Muscle of leg (tissue), 11 donors: Measurements from ENCODE around the gene PRRT2. TPM values are rescaled to one million over a fixed set of nuclear protein-coding genes. Genes with fewer than 3 reads are reported as not detected.
"Not testable (repeated sequence)": the region's sequence is repeated elsewhere in the genome, so short reads cannot be mapped to it uniquely, and the experiment has no call there.

ENCODE experiments used
- DNase-seq: peaks from one replicate; pipeline ENCODE4 v3.0.0; 2013
- H3K27ac ChIP-seq: one replicate; pipeline ENCODE4 v1.5.1; 2013; ENCODE audit warnings: mild to moderate bottlenecking, low read length, control low read depth
- H3K27me3 ChIP-seq: one replicate; pipeline ENCODE4 v1.6.1; 2013; ENCODE audit warnings: low read length; ENCODE audit not compliant: control insufficient read depth, insufficient read depth
- H3K36me3 ChIP-seq: one replicate; pipeline ENCODE4 v1.6.1; 2013; ENCODE audit warnings: low read length; ENCODE audit not compliant: control insufficient read depth, insufficient read depth
- H3K4me1 ChIP-seq: one replicate; pipeline ENCODE4 v1.6.1; 2013; ENCODE audit warnings: low read length; ENCODE audit not compliant: control insufficient read depth, insufficient read depth
- H3K4me3 ChIP-seq: one replicate; pipeline ENCODE4 v1.5.1; 2013; ENCODE audit warnings: low read length, control low read depth
- H3K9me3 ChIP-seq: replicated peaks from 2 replicates; pipeline ENCODE4 v1.6.1; 2013; ENCODE audit warnings: low read depth, low read length; ENCODE audit not compliant: control insufficient read depth
- WGBS: methylation state at CpG from one replicate; pipeline ENCODE4 v1.1.5; 2013; ENCODE audit warnings: missing lambda C conversion rate; ENCODE audit not compliant: insufficient coverage; 5-methylcytosine and 5-hydroxymethylcytosine counted together
- polyA plus RNA-seq, 8 donors: library from polyadenylated mRNA; unstranded; fragments of 120-200 nt; gene quantifications; one replicate each; pipeline versions ENCODE4 v1.2.1 to v1.2.3, GENCODE V29; 2013; ENCODE audit warnings: inconsistent platforms in 1 of 8, low replicate concordance in 1 of 8; ENCODE audit not compliant: insufficient read length in 8 of 8, insufficient read depth in 1 of 8
- total RNA-seq: library from RNA; stranded (reverse); fragments of 120-200 nt; gene quantifications from one replicate; pipeline ENCODE4 v1.2.4, GENCODE V29; 2013

Gene PRRT2
- total and polyA plus RNA-seq, 9 donors: 8.3 to 28.5 (median 17.7) TPM

- no CpG with 5 or more reads among the region's 4 CpGs for WGBS
- H3K4me1 ChIP-seq, H3K4me3 ChIP-seq, H3K9me3 ChIP-seq, H3K27ac ChIP-seq, DNase-seq, H3K27me3 ChIP-seq: not testable (repeated sequence)
- H3K36me3 ChIP-seq: peaks cover 21% of the 10 kb centered on the region
Observed at GRCh38 chr16:29833219-29833618, 21.2 kb downstream of the PRRT2 start.

GRCh38 chr16:29834079-29834478 lies 22.1 kb downstream of the PRRT2 start:
- Histone ChIP-seq H3K4me3 (no peak overlapping the region), H3K36me3 (peaks cover 21% of the 10 kb centered on the region), H3K4me1 (no peaks in the 10 kb centered on the region), H3K27ac (no peak overlapping the region), H3K9me3 (no peaks in the 10 kb centered on the region), H3K27me3 (no peaks in the 10 kb centered on the region)
- 75% methylated on average over 5 of the region's 5 CpGs for WGBS
- no peak for DNase-seq

- Histone ChIP-seq H3K4me1 (no peaks in the 10 kb centered on the region), H3K4me3 (no peak overlapping the region), H3K27ac (no peak overlapping the region), H3K9me3 (no peaks in the 10 kb centered on the region), H3K36me3 (peaks cover 21% of the 10 kb centered on the region), H3K27me3 (no peaks in the 10 kb centered on the region)
- no peak for DNase-seq
- 68% methylated on average over 3 of the region's 7 CpGs for WGBS
Observed at GRCh38 chr16:29835926-29836325, 23.9 kb downstream of the PRRT2 start.

GRCh38 chr16:29836623-29837022 lies 24.6 kb downstream of the PRRT2 start:
- Histone ChIP-seq H3K9me3 (no peaks in the 10 kb centered on the region), H3K4me3 (no peak overlapping the region), H3K36me3 (peaks cover 21% of the 10 kb centered on the region), H3K27me3 (no peaks in the 10 kb centered on the region), H3K27ac (no peak overlapping the region), H3K4me1 (no peaks in the 10 kb centered on the region)
- WGBS: 69% methylated on average over 9 of the region's 15 CpGs
- DNase-seq: no peak

GRCh38 chr16:29837841-29838240 lies 25.8 kb downstream of the PRRT2 start:
- Histone ChIP-seq H3K27ac (no peak overlapping the region), H3K27me3 (no peaks in the 10 kb centered on the region), H3K4me3 (no peak overlapping the region), H3K9me3 (no peaks in the 10 kb centered on the region), H3K36me3 (peaks cover 25% of the 10 kb centered on the region), H3K4me1 (no peaks in the 10 kb centered on the region)
- DNase-seq: no peak
- 84% methylated on average over 5 of the region's 5 CpGs for WGBS

GRCh38 chr16:29839822-29840221 lies 27.8 kb downstream of the PRRT2 start:
- peaks cover 23% of the 10 kb centered on the region for H3K36me3 ChIP-seq
- no peak overlapping the region for H3K27ac ChIP-seq
- WGBS: 0% methylated on average over 1 of the region's 6 CpGs

GRCh38 chr16:29840240-29840639 lies 28.2 kb downstream of the PRRT2 start:
- no peak overlapping the region for H3K27ac ChIP-seq
- WGBS: 82% methylated on average over 9 of the region's 10 CpGs
- peaks cover 21% of the 10 kb centered on the region for H3K36me3 ChIP-seq
- no peaks in the 10 kb centered on the region for H3K27me3 ChIP-seq
- H3K9me3 ChIP-seq: no peaks in the 10 kb centered on the region
- H3K4me1 ChIP-seq: no peaks in the 10 kb centered on the region
- DNase-seq: no peak
- H3K4me3 ChIP-seq: no peak overlapping the region

More at GRCh38 chr16:29839822-29840221, 27.8 kb downstream of the PRRT2 start:
- DNase-seq: no peak
- Histone ChIP-seq H3K4me1 (no peaks in the 10 kb centered on the region), H3K9me3 (no peaks in the 10 kb centered on the region), H3K4me3 (no peak overlapping the region), H3K27me3 (no peaks in the 10 kb centered on the region)

GRCh38 chr16:29841631-29842030 lies 29.6 kb downstream of the PRRT2 start:
- H3K27ac ChIP-seq: no peak overlapping the region
- H3K4me3 ChIP-seq: no peak overlapping the region
- no peaks in the 10 kb centered on the region for H3K27me3 ChIP-seq
- 87% methylated on average over 23 of the region's 23 CpGs for WGBS
- H3K36me3 ChIP-seq: peaks cover 27% of the 10 kb centered on the region
- no peaks in the 10 kb centered on the region for H3K4me1 ChIP-seq
- H3K9me3 ChIP-seq: no peaks in the 10 kb centered on the region
- no peak for DNase-seq

GRCh38 chr16:29842732-29843346 lies 30.8 kb downstream of the PRRT2 start:
- H3K36me3 ChIP-seq: peaks cover 27% of the 10 kb centered on the region
- DNase-seq: no peak
- H3K9me3 ChIP-seq: no peaks in the 10 kb centered on the region
- no peaks in the 10 kb centered on the region for H3K27me3 ChIP-seq
- 58% methylated on average over 4 of the region's 9 CpGs for WGBS
- no peak overlapping the region for H3K4me3 ChIP-seq
- H3K27ac ChIP-seq: no peak overlapping the region
- no peaks in the 10 kb centered on the region for H3K4me1 ChIP-seq

GRCh38 chr16:29843931-29844330 lies 31.9 kb downstream of the PRRT2 start:
- Histone ChIP-seq H3K4me1 (no peaks in the 10 kb centered on the region), H3K36me3 (peaks cover 27% of the 10 kb centered on the region)

More at GRCh38 chr16:29843931-29844330, 31.9 kb downstream of the PRRT2 start:
- H3K27me3 ChIP-seq: no peaks in the 10 kb centered on the region
- WGBS: 81% methylated on average over 6 of the region's 8 CpGs
- no peak overlapping the region for H3K27ac ChIP-seq
- no peak for DNase-seq
- no peaks in the 10 kb centered on the region for H3K9me3 ChIP-seq
- H3K4me3 ChIP-seq: no peak overlapping the region
